ENCODE results near the gene ZDHHC24.

DNA sequence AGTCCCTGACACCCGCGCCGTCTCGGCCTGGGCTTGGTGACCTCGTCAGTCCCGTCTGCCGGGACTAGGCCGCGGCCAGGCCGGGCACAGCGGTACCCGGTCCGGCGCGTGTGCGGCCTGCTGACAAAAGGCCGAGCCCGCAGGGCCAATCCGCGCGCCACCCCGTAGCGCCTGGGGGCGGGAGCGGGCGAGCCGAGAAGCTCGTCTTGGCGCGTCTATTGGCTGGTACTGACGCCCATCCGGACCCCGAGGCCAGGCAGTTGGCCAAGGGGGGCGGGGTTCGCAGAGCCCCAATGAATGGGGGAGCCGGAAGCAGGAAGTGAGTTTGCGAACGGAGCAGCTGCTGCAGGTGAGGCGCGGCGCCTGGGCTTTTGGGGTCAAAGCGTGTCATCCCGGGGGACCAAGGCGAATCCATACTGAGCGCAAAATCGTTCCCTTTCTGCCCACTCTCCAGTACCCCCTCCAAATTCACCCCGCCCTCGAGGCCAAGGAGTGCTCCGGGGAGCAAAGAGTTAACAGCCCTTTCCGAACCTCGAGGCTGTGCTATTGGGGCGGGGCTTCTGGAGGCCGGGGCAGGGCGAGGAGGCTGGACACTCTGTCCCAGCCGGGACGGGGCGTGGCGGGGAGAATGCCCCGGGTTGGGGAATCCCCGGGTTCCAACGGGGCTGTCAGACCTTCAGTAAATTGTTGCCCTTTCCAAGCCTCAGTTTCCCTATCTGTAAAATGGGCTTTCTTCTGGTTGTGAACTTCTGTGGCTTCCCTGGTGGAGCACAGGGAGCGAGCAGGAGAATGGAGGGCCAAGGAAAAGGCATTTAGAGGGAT is 65.5 kb downstream of the ZDHHC24 start, which contains the start of gene DPP3:
- TF ChIP-seq, protein P1, sequence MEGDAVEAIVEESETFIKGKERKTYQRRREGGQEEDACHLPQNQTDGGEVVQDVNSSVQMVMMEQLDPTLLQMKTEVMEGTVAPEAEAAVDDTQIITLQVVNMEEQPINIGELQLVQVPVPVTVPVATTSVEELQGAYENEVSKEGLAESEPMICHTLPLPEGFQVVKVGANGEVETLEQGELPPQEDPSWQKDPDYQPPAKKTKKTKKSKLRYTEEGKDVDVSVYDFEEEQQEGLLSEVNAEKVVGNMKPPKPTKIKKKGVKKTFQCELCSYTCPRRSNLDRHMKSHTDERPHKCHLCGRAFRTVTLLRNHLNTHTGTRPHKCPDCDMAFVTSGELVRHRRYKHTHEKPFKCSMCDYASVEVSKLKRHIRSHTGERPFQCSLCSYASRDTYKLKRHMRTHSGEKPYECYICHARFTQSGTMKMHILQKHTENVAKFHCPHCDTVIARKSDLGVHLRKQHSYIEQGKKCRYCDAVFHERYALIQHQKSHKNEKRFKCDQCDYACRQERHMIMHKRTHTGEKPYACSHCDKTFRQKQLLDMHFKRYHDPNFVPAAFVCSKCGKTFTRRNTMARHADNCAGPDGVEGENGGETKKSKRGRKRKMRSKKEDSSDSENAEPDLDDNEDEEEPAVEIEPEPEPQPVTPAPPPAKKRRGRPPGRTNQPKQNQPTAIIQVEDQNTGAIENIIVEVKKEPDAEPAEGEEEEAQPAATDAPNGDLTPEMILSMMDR (IDR thresholded peaks at IDR 0.05; ENCODE audit: low read depth, low read length), result no peak
- TF ChIP-seq POLR2A (IDR thresholded peaks at IDR 0.05; ENCODE audit: extremely low read depth, insufficient read length) (peak; percentile 93), MYC (IDR thresholded peaks at IDR 0.05; ENCODE audit: low read depth, low read length) (peak; percentile 60)
- TF ChIP-seq, protein P2, sequence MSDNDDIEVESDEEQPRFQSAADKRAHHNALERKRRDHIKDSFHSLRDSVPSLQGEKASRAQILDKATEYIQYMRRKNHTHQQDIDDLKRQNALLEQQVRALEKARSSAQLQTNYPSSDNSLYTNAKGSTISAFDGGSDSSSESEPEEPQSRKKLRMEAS (IDR thresholded peaks at IDR 0.05; ENCODE audit: low read depth, low read length), result peak; percentile 54

All from NB4 (cell line).